ENCODE data around the gene RAB6B.

RAB6B gene

GRCh38 chr3:133932009-133932408 lies 36.3 kb upstream of the RAB6B start:
- in situ Hi-C loops (cut with HindIII; ENCODE audit: low sequenced_read_pairs): loop anchor here (25.0 kb wide), 1 partner anchor 280 kb away; no protein-coding TSS in a partner anchor

- in situ Hi-C loops (cut with HindIII; ENCODE audit: low sequenced_read_pairs): loop anchor here (25.0 kb wide), 1 partner anchor 281 kb away; no protein-coding TSS in a partner anchor
Observed at GRCh38 chr3:133931084-133931483, 35.4 kb upstream of the RAB6B start.

GRCh38 chr3:133930341-133930933 lies 34.8 kb upstream of the RAB6B start:
- in situ Hi-C loops (cut with HindIII; ENCODE audit: low sequenced_read_pairs): loop anchor here (25.0 kb wide), 1 partner anchor 282 kb away; no protein-coding TSS in a partner anchor

GRCh38 chr3:133928903-133929607 lies 33.4 kb upstream of the RAB6B start:
- in situ Hi-C loops (cut with HindIII; ENCODE audit: low sequenced_read_pairs): loop anchor here (25.0 kb wide), 1 partner anchor 283 kb away; no protein-coding TSS in a partner anchor

GRCh38 chr3:133928136-133928893 lies 32.6 kb upstream of the RAB6B start:
- in situ Hi-C loops (cut with HindIII; ENCODE audit: low sequenced_read_pairs): loop anchor here (25.0 kb wide), 1 partner anchor 284 kb away; no protein-coding TSS in a partner anchor

GRCh38 chr3:133927540-133928066 lies 31.9 kb upstream of the RAB6B start:
- in situ Hi-C loops (cut with HindIII; ENCODE audit: low sequenced_read_pairs): loop anchor here (25.0 kb wide), 1 partner anchor 285 kb away; no protein-coding TSS in a partner anchor

GRCh38 chr3:133926736-133927539 lies 31.3 kb upstream of the RAB6B start:
- in situ Hi-C loops (cut with HindIII; ENCODE audit: low sequenced_read_pairs): loop anchor here (25.0 kb wide), 1 partner anchor 285 kb away; no protein-coding TSS in a partner anchor

GRCh38 chr3:133925960-133926735 lies 30.5 kb upstream of the RAB6B start:
- in situ Hi-C loops (cut with HindIII; ENCODE audit: low sequenced_read_pairs): loop anchor here (25.0 kb wide), 1 partner anchor 286 kb away; no protein-coding TSS in a partner anchor

GRCh38 chr3:133924041-133924440 lies 28.4 kb upstream of the RAB6B start:
- in situ Hi-C loops (cut with HindIII; ENCODE audit: low sequenced_read_pairs): no loop called here

GRCh38 chr3:133921592-133921991 lies 25.9 kb upstream of the RAB6B start:
- in situ Hi-C loops (cut with HindIII; ENCODE audit: low sequenced_read_pairs): no loop called here

GRCh38 chr3:133917144-133917543 lies 21.5 kb upstream of the RAB6B start:
- in situ Hi-C loops (cut with HindIII; ENCODE audit: low sequenced_read_pairs): no loop called here

GRCh38 chr3:133915685-133916658 lies 20.3 kb upstream of the RAB6B start:
- in situ Hi-C loops (cut with HindIII; ENCODE audit: low sequenced_read_pairs): no loop called here

GRCh38 chr3:133914839-133915600 lies 19.3 kb upstream of the RAB6B start:
- in situ Hi-C loops (cut with HindIII; ENCODE audit: low sequenced_read_pairs): no loop called here

GRCh38 chr3:133910422-133910821 lies 14.7 kb upstream of the RAB6B start:
- in situ Hi-C loops (cut with HindIII; ENCODE audit: low sequenced_read_pairs): no loop called here

- in situ Hi-C loops (cut with HindIII; ENCODE audit: low sequenced_read_pairs): no loop called here
Observed at GRCh38 chr3:133905376-133905775, 9.7 kb upstream of the RAB6B start.

GRCh38 chr3:133901847-133902246 lies 6.2 kb upstream of the RAB6B start:
- in situ Hi-C loops (cut with HindIII; ENCODE audit: low sequenced_read_pairs): no loop called here

GRCh38 chr3:133901083-133901482 lies 5.4 kb upstream of the RAB6B start:
- in situ Hi-C loops (cut with HindIII; ENCODE audit: low sequenced_read_pairs): no loop called here

GRCh38 chr3:133899311-133899710 lies 3.6 kb upstream of the RAB6B start:
- in situ Hi-C loops (cut with HindIII; ENCODE audit: low sequenced_read_pairs): no loop called here
